ENCODE measurements around the gene MANEA.

GRCh38 chr6:95543798-95544197 lies 33.5 kb upstream of the MANEA start:
- TF ChIP-seq CTCF (conservative IDR thresholded peaks at IDR 0.05 in 1 of 2, IDR thresholded peaks at IDR 0.05 in 1 of 2; ENCODE audit: extremely low read depth in 1 of 2, insufficient read depth in 1 of 2, low read depth in 1 of 2, low read length in 2 of 2) (peak in 1 of 2 donors; percentile 18), EZH2 (IDR thresholded peaks at IDR 0.05; ENCODE audit: borderline replicate concordance, low read length) (no peak)
